AG10803 (cell line): ENCODE data around the gene CCDC61.

ENCODE experiments used
- DNase-seq: peaks from one replicate; pipeline ENCODE4 v3.0.0; 2010; ENCODE audit warnings: low read depth
- H3K4me3 ChIP-seq: 2 replicates; pipeline ENCODE4 v1.5.1; 2011; ENCODE audit warnings: mild to moderate bottlenecking, low read length, control low read depth
- TF ChIP-seq, protein P1 (sequence below): conservative IDR thresholded peaks from 2 replicates; pipeline ENCODE4 v1.5.1; 2011; ENCODE audit warnings: mild to moderate bottlenecking, low read length, control low read depth, inconsistent platforms

Gene CCDC61

DNA sequence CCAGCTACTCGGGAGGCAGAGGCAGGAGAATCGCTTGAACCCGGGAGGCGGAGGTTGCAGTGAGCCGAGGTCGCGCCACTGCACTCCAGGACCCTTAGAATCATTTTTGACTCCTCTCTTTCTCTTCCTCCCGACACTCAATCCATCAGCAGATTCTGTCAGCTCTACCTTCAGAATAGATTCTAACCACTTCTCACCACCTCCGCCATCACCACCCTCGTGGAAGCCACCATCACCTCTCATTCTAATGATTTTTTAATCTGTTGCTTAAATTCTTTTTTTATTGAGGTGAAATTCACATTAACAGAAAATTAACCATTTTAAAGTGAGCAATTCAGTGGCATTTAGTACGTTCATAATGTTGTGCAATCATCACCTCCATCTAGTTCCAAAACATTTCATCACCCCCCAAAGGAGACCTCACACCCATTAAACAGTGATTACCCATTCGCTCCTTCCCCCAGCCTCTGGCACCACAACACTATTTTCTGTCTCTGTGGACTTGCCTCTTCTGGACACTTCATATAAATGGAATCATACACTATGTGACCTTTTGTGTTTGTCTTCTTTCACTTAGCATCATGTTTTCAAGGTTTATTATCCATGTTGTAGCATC is 5.0 kb upstream of the CCDC61 start:
- H3K4me3 ChIP-seq = no peak overlapping the region
- TF ChIP-seq, protein P1, sequence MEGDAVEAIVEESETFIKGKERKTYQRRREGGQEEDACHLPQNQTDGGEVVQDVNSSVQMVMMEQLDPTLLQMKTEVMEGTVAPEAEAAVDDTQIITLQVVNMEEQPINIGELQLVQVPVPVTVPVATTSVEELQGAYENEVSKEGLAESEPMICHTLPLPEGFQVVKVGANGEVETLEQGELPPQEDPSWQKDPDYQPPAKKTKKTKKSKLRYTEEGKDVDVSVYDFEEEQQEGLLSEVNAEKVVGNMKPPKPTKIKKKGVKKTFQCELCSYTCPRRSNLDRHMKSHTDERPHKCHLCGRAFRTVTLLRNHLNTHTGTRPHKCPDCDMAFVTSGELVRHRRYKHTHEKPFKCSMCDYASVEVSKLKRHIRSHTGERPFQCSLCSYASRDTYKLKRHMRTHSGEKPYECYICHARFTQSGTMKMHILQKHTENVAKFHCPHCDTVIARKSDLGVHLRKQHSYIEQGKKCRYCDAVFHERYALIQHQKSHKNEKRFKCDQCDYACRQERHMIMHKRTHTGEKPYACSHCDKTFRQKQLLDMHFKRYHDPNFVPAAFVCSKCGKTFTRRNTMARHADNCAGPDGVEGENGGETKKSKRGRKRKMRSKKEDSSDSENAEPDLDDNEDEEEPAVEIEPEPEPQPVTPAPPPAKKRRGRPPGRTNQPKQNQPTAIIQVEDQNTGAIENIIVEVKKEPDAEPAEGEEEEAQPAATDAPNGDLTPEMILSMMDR = no peak
- peak; percentile 6 for DNase-seq

DNA sequence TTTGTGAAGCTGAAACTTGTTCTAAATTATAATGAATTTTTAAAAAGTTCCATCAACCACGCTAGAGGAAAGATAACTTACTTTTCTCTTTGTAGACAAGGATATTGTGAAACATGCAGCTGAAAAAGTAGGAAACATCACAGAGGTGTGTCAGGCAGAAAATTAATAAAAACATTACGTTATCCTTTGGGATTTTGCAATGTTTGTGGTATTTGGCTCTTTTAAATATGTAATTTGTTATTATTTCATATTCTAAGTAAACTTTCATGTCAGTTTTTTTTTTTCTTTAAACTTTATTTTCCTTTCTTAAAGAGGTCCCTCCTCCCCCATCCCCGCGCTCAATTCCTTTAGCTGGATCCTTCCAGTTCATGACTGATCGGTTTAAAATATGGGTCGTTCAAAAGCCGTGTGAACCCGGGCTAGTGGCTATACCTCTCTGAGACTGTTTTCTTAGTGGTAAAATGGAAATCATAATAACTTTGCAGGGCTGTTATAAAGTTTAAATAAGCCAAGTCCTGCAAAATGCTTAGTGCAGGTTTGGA is 740 bp upstream of the CCDC61 start:
- TF ChIP-seq, protein P1 = no peak
- peak; percentile 13 for DNase-seq
- peak overlapping the region; percentile 74 for H3K4me3 ChIP-seq

DNA sequence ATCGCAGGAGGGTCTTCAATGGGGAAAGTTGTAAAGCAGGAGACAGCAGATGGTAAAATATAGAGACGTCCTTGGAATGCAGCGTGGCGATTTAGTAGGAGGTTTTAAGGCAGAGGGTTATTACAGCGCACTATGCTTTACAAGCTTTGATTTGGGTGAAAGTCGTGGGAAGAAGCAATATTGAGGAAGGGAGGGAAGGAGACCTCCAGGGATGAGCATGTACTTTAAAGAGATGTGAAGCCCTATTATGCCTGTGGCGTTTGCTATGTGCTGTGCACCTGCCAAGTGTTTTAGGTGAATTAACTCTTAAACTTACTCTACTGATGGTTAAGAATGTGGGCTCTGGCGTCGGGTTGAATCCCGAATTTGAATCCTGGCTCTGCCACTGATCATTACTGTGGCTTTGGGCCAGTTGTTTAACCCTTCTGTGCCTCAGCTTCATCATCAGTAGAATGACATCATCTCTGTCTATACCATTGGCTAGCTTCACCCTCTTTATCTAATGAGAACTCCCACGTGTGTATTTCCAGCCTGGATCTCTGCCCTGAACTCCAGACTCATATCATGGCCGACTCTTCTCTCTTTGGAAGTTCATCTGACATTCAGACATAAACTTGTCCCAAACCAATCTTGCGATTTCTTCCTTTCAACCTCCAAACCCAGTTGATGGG is 583 bp downstream of the CCDC61 start:
- DNase-seq = no peak
- H3K4me3 ChIP-seq = peak overlapping the region; percentile 95
- TF ChIP-seq, protein P1 = no peak

DNA sequence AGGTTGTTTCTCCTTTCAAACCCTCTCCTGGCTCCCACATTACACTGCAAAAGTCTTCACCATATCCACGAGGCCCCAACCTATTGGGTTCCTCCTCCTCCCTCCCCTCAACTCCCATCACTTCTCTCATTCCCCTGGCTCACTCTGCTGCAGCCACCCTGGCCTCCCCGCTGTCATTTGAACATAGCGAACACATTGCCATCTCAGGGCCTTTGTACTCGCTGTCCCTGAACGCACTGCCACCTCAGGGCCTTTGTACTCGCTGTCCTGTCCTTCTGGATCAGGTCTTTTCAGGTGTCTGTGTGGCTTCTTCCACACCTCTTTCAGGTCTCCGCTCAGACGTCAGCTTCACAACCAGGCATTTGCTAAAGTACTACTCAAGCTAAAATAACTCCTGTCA is 1.7 kb downstream of the CCDC61 start:
- no peak for DNase-seq
- TF ChIP-seq, protein P1 = no peak
- no peak overlapping the region for H3K4me3 ChIP-seq

DNA sequence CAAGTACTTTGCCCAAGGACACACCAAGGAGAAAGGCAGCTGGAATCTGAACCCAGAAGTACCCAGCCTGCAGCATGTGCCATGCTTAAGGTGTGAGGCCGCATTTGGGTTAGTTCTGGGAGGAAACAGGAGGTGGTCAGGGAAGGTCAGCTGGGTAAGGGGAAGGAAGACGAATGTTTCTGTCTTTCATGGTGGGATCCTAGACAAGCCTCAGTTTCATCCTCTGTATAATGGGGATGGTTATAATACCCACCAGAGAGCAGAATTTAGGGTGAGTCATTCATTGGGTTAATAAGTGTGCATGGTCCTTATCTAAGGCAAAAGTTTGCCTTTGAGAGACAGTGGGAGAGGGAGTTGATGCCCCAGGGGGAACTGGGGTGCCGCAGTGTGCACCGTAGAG is 3.6 kb downstream of the CCDC61 start:
- H3K4me3 ChIP-seq = no peak overlapping the region
- DNase-seq = no peak
- TF ChIP-seq, protein P1 = no peak

DNA sequence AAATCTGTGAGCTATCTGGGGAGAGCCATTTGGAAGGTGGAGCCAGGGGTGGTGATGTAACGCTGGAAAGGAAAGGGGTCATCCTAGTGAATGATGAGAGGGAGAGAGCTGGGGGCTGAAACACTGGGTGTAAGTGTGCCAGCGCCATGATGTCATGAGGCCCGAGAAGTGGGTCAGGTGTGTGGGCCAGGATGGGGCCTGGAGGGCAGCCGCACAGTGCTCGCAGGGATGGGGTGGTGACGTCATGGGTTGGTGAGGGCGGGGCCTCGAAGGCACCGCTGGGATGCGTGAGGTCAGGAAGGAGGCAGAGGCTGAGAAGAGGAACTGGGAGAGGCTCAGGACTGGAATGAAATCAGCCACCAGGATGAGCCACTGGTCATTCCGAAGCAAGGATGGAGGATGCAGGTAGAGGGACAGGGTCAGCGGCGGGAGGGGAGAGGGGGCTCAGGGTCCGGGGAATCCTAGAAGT is 4.4 kb downstream of the CCDC61 start:
- no peak overlapping the region for H3K4me3 ChIP-seq
- DNase-seq = no peak
- TF ChIP-seq, protein P1 = no peak
